Measurements from ENCODE around the gene VDR. TPM values are rescaled to one million over a fixed set of nuclear protein-coding genes. Genes with fewer than 3 reads are reported as not detected.
"Not testable (repeated sequence)": the region's sequence is repeated elsewhere in the genome, so short reads cannot be mapped to it uniquely, and the experiment has no call there.

Gene VDR
- total RNA-seq, 4 donors from 2014 or later: 0.26 to 2.0 (median 0.49) TPM

DNA sequence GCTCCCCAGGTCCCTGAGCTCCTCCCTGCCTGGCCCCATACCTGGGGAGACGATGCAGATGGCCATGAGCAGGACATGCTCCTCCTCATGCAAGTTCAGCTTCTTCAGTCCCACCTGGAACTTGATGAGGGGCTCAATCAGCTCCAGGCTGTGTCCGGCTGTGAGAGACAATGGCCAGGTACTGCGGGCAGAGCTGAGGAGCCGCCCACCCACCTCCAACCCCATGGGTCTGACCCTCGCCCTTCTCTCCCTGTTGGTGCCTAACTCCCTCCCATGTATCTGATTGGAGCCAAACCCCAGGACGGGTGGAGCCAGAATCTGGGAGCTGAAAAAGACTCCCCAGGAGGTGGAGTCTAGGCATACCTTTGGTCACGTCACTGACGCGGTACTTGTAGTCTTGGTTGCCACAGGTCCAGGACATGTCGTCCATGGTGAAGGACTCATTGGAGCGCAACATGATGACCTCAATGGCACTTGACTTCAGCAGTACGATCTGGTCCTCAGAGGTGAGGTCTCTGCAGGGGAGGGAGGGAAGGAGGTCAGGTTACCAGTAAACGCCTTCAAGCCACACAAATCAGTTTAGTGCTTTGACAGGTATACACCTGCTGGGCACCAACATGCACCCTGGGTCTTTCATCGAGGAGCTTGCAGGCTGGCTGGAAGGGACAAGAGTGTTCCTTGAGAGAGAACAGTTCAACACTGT, 58.3 kb downstream of the VDR start:
- TF ChIP-seq, protein P1, sequence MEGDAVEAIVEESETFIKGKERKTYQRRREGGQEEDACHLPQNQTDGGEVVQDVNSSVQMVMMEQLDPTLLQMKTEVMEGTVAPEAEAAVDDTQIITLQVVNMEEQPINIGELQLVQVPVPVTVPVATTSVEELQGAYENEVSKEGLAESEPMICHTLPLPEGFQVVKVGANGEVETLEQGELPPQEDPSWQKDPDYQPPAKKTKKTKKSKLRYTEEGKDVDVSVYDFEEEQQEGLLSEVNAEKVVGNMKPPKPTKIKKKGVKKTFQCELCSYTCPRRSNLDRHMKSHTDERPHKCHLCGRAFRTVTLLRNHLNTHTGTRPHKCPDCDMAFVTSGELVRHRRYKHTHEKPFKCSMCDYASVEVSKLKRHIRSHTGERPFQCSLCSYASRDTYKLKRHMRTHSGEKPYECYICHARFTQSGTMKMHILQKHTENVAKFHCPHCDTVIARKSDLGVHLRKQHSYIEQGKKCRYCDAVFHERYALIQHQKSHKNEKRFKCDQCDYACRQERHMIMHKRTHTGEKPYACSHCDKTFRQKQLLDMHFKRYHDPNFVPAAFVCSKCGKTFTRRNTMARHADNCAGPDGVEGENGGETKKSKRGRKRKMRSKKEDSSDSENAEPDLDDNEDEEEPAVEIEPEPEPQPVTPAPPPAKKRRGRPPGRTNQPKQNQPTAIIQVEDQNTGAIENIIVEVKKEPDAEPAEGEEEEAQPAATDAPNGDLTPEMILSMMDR (IDR thresholded peaks at IDR 0.05): no peak
- TF ChIP-seq POLR2A (IDR thresholded peaks at IDR 0.05): no peak
- no peak overlapping the region for H3K4me3 ChIP-seq
- no peaks in the 10 kb centered on the region for H3K9me3 ChIP-seq
- no peaks in the 10 kb centered on the region for H3K4me1 ChIP-seq
- no peaks in the 10 kb centered on the region for H3K36me3 ChIP-seq
- H3K27me3 ChIP-seq: no peaks in the 10 kb centered on the region
- DNase-seq: no peak
- no peak overlapping the region for H3K27ac ChIP-seq
- intact Hi-C loops (cut with DNase I; ENCODE audit: low total_unique reads): no loop called here

DNA sequence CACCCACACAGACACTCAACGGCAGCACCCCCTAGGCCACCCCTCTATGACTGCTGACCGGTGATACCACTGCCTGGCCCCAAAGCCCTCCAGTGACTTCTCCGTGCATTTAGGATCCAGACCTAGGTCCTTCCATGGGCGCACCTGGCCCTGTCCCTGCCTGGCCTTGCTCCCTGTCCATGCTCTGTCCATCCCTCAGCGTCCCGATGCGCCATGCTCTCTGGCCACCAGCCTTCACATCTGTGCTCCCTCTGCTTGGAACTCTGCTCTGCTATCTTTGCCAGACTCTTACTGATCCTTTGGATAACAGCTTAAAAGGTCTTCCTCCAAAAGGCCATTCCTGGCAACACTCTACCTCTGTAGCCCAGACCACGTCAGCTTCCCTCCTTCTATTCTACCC, 59.7 kb downstream of the VDR start:
- H3K27ac ChIP-seq: no peak overlapping the region
- intact Hi-C loops (cut with DNase I; ENCODE audit: low total_unique reads): no loop called here

DNA sequence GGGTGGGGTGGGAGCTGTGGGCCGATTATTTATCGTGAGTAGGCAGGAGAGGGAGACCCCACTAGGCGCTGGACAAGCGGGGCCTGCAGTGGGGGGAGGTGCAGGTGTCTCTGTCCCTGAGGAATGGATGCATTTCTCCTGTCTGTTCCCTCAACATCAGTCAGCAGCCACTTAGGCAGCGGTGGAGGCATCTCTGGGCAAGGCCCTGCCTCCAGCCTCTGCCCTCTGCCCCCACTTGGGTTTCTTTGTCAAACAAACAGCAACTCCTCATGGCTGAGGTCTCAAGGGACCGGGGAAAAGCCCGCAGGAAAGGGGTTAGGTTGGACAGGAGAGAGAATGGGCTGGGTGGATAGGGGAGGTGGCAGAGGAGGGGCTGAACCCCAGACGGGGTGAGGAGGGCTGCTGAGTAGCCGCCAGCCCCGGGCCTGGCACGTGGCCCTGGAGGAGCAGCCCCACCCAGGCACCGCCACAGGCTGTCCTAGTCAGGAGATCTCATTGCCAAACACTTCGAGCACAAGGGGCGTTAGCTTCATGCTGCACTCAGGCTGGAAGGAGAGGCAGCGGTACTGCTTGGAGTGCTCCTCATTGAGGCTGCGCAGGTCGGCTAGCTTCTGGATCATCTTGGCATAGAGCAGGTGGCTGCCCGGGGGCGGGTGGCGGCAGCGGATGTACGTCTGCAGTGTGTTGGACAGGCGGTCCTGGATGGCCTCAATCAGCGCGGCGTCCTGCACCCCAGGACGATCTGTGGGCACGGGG, 60.4 kb downstream of the VDR start:
- no peaks in the 10 kb centered on the region for H3K27me3 ChIP-seq
- TF ChIP-seq, protein P1 (IDR thresholded peaks at IDR 0.05): no peak
- TF ChIP-seq POLR2A (IDR thresholded peaks at IDR 0.05): no peak
- H3K36me3 ChIP-seq: no peaks in the 10 kb centered on the region
- DNase-seq: no peak
- no peaks in the 10 kb centered on the region for H3K4me1 ChIP-seq
- intact Hi-C loops (cut with DNase I; ENCODE audit: low total_unique reads): no loop called here
- no peaks in the 10 kb centered on the region for H3K9me3 ChIP-seq
- no peak overlapping the region for H3K27ac ChIP-seq
- no peak overlapping the region for H3K4me3 ChIP-seq

More for the DNA sequence above, 59.7 kb downstream of the VDR start:
- Histone ChIP-seq H3K27me3 (no peaks in the 10 kb centered on the region), H3K4me1 (no peaks in the 10 kb centered on the region), H3K36me3 (no peaks in the 10 kb centered on the region), H3K9me3 (no peaks in the 10 kb centered on the region), H3K4me3 (no peak overlapping the region)
- no peak for DNase-seq
- no peak for TF ChIP-seq POLR2A (IDR thresholded peaks at IDR 0.05)
- TF ChIP-seq, protein P1 (IDR thresholded peaks at IDR 0.05): no peak

DNA sequence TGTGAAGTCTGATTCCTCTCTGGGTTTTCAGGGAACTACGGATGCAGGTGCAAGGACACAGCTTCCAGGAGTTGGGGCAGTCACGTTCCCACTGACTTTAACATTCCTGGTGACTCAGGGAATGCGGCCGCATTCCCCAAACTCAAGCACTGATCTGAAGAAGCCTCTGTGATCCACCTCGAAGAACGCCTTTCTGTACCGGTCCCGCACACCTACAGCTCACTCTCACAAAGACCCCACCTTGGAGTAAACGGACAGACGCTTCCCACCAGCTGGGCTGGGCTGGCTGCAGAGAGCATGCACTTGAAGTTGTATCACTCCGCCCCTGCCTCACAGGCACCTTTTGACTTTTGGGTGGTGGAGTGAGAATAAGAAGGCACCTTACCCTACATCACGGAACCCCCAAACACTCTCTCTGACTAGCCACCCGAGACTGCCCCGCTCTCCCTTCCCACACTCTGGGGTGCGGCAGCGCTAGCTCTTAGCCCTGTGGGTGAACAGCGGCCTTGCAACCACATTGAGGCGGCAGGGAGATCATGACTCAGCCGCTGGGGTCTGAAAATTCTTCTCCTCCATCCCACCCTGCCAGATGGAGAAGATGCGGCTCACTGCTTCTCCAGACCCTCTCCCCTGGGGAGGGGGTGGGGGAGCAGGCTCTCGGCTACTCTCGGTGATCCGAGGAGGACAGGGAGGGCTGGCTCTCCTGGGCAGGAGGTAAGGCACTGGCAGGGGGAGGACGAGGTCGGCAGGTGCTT, 61.4 kb downstream of the VDR start:
- TF ChIP-seq, protein P1 (IDR thresholded peaks at IDR 0.05): no peak
- TF ChIP-seq POLR2A (IDR thresholded peaks at IDR 0.05): no peak
- intact Hi-C loops (cut with DNase I; ENCODE audit: low total_unique reads): no loop called here
- Histone ChIP-seq H3K36me3 (no peaks in the 10 kb centered on the region), H3K27me3 (no peaks in the 10 kb centered on the region), H3K4me1 (no peaks in the 10 kb centered on the region), H3K27ac (no peak overlapping the region), H3K4me3 (no peak overlapping the region), H3K9me3 (no peaks in the 10 kb centered on the region)
- DNase-seq: no peak

DNA sequence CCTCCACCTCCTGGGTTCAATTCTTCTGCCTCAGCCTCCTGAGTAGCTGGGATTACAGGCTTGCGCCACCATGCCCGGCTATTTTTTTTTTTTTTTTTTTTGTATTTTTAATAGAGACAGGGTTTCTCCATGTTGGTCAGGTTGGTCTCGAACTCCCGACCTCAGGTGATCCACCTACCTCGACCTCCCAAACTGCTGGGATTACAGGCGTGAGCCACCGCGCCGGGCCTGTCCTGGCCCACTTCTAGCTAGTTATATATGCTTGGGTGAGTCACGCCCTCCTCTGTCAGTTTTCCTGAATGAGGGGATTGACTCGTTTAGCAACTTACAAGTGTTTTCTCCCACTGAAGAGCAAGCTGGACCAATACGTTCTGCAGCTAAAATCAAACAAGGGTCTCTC, 62.3 kb downstream of the VDR start:
- H3K4me1 ChIP-seq; intact Hi-C loops (cut with DNase I; ENCODE audit: low total_unique reads); H3K9me3 ChIP-seq; H3K4me3 ChIP-seq; H3K27ac ChIP-seq; H3K27me3 ChIP-seq; DNase-seq; H3K36me3 ChIP-seq: not testable (repeated sequence)

Data from uterus (tissue), 4 donors.